ENCODE data around the gene TMEM266.
"Not testable (repeated sequence)": the region's sequence is repeated elsewhere in the genome, so short reads cannot be mapped to it uniquely, and the experiment has no call there.

Gene TMEM266, protein sequence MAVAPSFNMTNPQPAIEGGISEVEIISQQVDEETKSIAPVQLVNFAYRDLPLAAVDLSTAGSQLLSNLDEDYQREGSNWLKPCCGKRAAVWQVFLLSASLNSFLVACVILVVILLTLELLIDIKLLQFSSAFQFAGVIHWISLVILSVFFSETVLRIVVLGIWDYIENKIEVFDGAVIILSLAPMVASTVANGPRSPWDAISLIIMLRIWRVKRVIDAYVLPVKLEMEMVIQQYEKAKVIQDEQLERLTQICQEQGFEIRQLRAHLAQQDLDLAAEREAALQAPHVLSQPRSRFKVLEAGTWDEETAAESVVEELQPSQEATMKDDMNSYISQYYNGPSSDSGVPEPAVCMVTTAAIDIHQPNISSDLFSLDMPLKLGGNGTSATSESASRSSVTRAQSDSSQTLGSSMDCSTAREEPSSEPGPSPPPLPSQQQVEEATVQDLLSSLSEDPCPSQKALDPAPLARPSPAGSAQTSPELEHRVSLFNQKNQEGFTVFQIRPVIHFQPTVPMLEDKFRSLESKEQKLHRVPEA

DNA sequence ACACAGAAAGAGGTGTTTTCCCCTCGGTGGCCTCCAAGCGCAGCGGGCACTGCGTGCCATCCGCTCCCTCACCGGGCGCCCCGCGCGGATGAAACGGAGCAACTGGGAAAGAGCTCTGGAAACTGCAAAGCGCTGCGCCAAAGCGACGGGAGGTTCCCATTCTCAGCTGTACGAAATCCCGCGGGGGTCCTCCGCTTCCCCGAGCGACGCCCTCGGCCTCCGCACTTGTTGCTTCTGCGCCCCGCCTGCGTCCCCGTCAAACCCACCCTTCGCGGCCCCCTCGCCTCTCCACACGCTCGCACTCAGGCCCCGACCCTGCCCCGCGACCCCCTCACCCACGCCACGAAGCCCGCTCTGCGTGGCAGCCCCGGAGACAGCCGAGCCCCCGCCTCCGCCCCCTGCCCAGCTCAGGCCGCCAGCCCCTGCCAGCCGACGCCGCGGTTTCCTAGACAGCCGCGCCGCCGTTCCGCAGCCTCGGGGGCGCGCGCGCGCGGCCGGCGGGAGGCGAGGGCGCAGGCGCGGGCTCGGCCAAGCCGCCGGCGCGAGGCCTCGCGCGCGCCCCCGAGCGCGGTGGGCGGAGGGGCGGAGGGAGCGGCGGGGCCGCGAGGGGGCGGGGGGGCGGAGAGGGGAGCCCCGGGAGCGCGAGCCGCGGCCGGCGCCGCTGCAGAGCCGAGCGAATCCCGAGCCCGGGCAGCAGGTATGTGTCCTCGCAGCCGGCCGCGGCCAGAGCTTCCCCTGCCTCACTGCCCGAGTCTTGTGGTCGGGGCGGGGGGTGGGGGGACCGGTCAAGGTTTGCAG, at the start of gene TMEM266:
TSS of gene TMEM266 (plus strand) at position 666 of the 798 bp plus-strand sequence. CDS start 74,279 bp downstream, outside the sequence.
- no peaks in the 10 kb centered on the region for H4K20me1 ChIP-seq (ENCODE audit: insufficient read depth, low read length, poor library complexity, severe bottlenecking)
- peak within 1 kb of the TSS; percentile 76 for H3K4me3 ChIP-seq (ENCODE audit: low read length, poor library complexity, severe bottlenecking)
- no peaks in the 10 kb centered on the region for H3K9me3 ChIP-seq (ENCODE audit: insufficient read depth, low read depth, low read length)
- peak within 1 kb of the TSS; percentile 79 for H2AFZ ChIP-seq (ENCODE audit: low read length)
- H3K79me2 ChIP-seq (ENCODE audit: insufficient read depth, low read length) = no peaks in the 10 kb centered on the region
- H3K9ac ChIP-seq (ENCODE audit: low read depth, low read length, poor library complexity, severe bottlenecking) = no peak within 1 kb of the TSS
- peaks cover 16% of the 10 kb centered on the region for H3K4me1 ChIP-seq (ENCODE audit: insufficient read depth, low read length, poor library complexity, severe bottlenecking)
- no peaks in the 10 kb centered on the region for H3K36me3 ChIP-seq (ENCODE audit: insufficient read depth, low read length)
- peaks cover 14% of the 10 kb centered on the region for H3K27me3 ChIP-seq (ENCODE audit: insufficient read depth, low read length, poor library complexity, severe bottlenecking)
- TF ChIP-seq EZH2phosphoT487 (IDR thresholded peaks at IDR 0.05; ENCODE audit: borderline replicate concordance) = no peak
- TF ChIP-seq, protein P1, sequence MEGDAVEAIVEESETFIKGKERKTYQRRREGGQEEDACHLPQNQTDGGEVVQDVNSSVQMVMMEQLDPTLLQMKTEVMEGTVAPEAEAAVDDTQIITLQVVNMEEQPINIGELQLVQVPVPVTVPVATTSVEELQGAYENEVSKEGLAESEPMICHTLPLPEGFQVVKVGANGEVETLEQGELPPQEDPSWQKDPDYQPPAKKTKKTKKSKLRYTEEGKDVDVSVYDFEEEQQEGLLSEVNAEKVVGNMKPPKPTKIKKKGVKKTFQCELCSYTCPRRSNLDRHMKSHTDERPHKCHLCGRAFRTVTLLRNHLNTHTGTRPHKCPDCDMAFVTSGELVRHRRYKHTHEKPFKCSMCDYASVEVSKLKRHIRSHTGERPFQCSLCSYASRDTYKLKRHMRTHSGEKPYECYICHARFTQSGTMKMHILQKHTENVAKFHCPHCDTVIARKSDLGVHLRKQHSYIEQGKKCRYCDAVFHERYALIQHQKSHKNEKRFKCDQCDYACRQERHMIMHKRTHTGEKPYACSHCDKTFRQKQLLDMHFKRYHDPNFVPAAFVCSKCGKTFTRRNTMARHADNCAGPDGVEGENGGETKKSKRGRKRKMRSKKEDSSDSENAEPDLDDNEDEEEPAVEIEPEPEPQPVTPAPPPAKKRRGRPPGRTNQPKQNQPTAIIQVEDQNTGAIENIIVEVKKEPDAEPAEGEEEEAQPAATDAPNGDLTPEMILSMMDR (conservative IDR thresholded peaks at IDR 0.05; ENCODE audit: low read length) = no peak
- H3K9me2 ChIP-seq (replicated peaks; ENCODE audit: low read depth, low read length) = no peaks in the 10 kb centered on the region
- H3F3A ChIP-seq (ENCODE audit: low read depth) = no peaks in the 10 kb centered on the region
- H3K4me2 ChIP-seq (ENCODE audit: low read depth, low read length, poor library complexity, severe bottlenecking) = peak within 1 kb of the TSS; percentile 97

DNA sequence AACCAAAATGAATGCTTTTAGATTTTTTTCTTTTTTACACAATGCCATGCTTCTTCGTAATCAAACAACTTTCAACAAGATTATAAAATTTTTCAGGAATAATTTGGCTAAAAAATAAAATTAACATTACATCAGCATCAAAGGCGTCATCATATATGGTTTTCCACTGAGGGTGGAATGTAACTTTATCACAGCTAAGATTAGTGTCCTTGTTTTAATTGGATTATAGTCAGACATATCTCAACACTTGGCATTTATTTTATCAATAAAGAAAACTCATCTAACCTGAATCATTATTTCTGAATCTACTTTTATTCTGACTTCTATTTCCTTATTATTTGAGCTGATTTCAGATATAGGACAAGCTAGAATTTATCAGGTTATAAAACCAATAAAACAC, 49.2 kb upstream of the TMEM266 start:
- H2AFZ ChIP-seq (ENCODE audit: low read length) = no peak overlapping the region
- H3K27me3 ChIP-seq (ENCODE audit: insufficient read depth, low read length, poor library complexity, severe bottlenecking) = no peaks in the 10 kb centered on the region
- no peaks in the 10 kb centered on the region for H3K4me1 ChIP-seq (ENCODE audit: insufficient read depth, low read length, poor library complexity, severe bottlenecking)
- H3K4me2 ChIP-seq (ENCODE audit: low read depth, low read length, poor library complexity, severe bottlenecking) = peak overlapping the region; percentile 4
- H3K9ac ChIP-seq (ENCODE audit: low read depth, low read length, poor library complexity, severe bottlenecking) = no peak overlapping the region
- no peak overlapping the region for H3K4me3 ChIP-seq (ENCODE audit: low read length, poor library complexity, severe bottlenecking)
- no peak for TF ChIP-seq EZH2phosphoT487 (IDR thresholded peaks at IDR 0.05; ENCODE audit: borderline replicate concordance)
- TF ChIP-seq, protein P1 (conservative IDR thresholded peaks at IDR 0.05; ENCODE audit: low read length) = no peak
- no peaks in the 10 kb centered on the region for H3K79me2 ChIP-seq (ENCODE audit: insufficient read depth, low read length)
- no peaks in the 10 kb centered on the region for H4K20me1 ChIP-seq (ENCODE audit: insufficient read depth, low read length, poor library complexity, severe bottlenecking)
- H3K9me3 ChIP-seq (ENCODE audit: insufficient read depth, low read depth, low read length) = no peaks in the 10 kb centered on the region
- H3F3A ChIP-seq (ENCODE audit: low read depth) = no peaks in the 10 kb centered on the region
- H3K9me2 ChIP-seq (replicated peaks; ENCODE audit: low read depth, low read length) = no peaks in the 10 kb centered on the region
- no peaks in the 10 kb centered on the region for H3K36me3 ChIP-seq (ENCODE audit: insufficient read depth, low read length)

DNA sequence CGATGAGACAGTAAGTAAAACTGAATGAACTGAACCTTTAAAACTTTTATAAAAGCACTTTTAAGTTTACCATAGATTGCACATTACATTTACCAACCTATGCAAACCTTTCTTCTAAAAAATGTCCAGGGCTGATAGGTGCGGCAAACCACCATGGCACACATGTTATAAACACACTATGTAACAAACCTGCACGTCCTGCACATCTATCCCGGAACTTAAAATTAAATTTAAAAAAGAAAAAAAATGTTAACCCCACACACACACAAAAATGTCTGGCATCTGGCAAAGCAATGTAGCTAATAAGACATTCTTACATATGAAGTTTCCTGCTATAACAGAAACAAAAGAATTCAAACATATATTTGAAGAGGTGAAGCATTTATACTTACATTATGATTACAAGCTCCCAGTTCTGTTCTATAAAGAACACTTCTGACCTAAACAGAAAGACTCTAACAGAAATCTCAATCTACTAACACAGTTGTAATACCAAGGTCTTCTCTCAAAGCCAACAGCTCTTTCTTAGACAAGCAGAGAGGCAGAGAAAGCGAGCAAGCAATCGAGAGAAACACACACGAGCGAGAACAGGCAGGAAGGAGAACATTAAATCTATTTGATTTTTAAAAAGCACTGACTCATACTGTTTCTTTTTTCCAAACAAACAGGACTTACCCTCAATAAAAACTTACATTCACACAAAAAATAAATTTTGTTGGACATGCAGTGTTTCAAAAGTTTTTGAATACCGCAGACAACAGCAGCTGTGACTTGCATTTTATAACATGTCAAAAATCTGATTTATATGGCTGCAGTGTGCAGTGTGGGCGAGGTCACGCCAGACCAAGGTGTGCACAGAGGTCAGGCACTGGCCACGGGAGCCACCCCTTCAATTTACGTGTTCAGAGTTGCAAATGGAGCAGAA, 47.9 kb upstream of the TMEM266 start, which contains the start of gene NRG4:
TSS of gene NRG4 (minus strand) at position 798 of the 925 bp plus-strand sequence. CDS start 1,194 bp downstream, outside the sequence.
- Histone ChIP-seq H4K20me1 (ENCODE audit: insufficient read depth, low read length, poor library complexity, severe bottlenecking) (no peaks in the 10 kb centered on the region), H3K36me3 (ENCODE audit: insufficient read depth, low read length) (no peaks in the 10 kb centered on the region), H3K4me2 (ENCODE audit: low read depth, low read length, poor library complexity, severe bottlenecking) (peak within 1 kb of the TSS; percentile 74), H3K9me3 (ENCODE audit: insufficient read depth, low read depth, low read length) (no peaks in the 10 kb centered on the region), H2AFZ (ENCODE audit: low read length) (peak within 1 kb of the TSS; percentile 90), H3K9me2 (replicated peaks; ENCODE audit: low read depth, low read length) (no peaks in the 10 kb centered on the region), H3K4me3 (ENCODE audit: low read length, poor library complexity, severe bottlenecking) (peak within 1 kb of the TSS; percentile 70), H3K27me3 (ENCODE audit: insufficient read depth, low read length, poor library complexity, severe bottlenecking) (no peaks in the 10 kb centered on the region), H3F3A (ENCODE audit: low read depth) (no peaks in the 10 kb centered on the region), H3K9ac (ENCODE audit: low read depth, low read length, poor library complexity, severe bottlenecking) (no peak within 1 kb of the TSS), H3K4me1 (ENCODE audit: insufficient read depth, low read length, poor library complexity, severe bottlenecking) (no peaks in the 10 kb centered on the region), H3K79me2 (ENCODE audit: insufficient read depth, low read length) (no peaks in the 10 kb centered on the region)
- TF ChIP-seq, protein P1 (conservative IDR thresholded peaks at IDR 0.05; ENCODE audit: low read length) = no peak
- TF ChIP-seq EZH2phosphoT487 (IDR thresholded peaks at IDR 0.05; ENCODE audit: borderline replicate concordance) = no peak

DNA sequence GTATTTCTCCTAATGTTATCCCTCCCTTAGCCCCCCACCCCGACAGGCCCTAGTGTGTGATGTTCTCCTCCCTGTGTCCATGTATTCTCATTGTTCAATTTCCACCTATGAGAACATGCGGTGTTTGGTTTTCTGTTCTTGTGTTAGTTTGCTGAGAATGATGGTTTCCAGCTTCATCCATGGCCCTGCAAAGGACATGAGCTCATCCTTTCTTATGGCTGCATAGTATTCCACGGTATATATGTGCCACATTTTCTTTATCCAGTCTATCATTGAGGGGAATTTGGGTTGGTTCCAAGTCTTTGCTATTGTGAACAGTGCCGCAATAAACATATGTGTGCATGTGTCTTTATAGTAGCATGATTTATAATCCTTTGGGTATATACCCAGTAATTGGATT, 46.3 kb upstream of the TMEM266 start:
- H3K9me3 ChIP-seq (ENCODE audit: insufficient read depth, low read depth, low read length); H3F3A ChIP-seq (ENCODE audit: low read depth); H3K36me3 ChIP-seq (ENCODE audit: insufficient read depth, low read length): not testable (repeated sequence)

More for the DNA sequence above, 46.3 kb upstream of the TMEM266 start:
- H3K27me3 ChIP-seq (ENCODE audit: insufficient read depth, low read length, poor library complexity, severe bottlenecking); H3K4me2 ChIP-seq (ENCODE audit: low read depth, low read length, poor library complexity, severe bottlenecking); H3K4me3 ChIP-seq (ENCODE audit: low read length, poor library complexity, severe bottlenecking); H3K9ac ChIP-seq (ENCODE audit: low read depth, low read length, poor library complexity, severe bottlenecking); H2AFZ ChIP-seq (ENCODE audit: low read length); H3K9me2 ChIP-seq (replicated peaks; ENCODE audit: low read depth, low read length); H3K4me1 ChIP-seq (ENCODE audit: insufficient read depth, low read length, poor library complexity, severe bottlenecking); H3K79me2 ChIP-seq (ENCODE audit: insufficient read depth, low read length); H4K20me1 ChIP-seq (ENCODE audit: insufficient read depth, low read length, poor library complexity, severe bottlenecking): not testable (repeated sequence)
